Measurements from ENCODE around the gene TUBB4A. TPM values are rescaled to one million over a fixed set of nuclear protein-coding genes. Genes with fewer than 3 reads are reported as not detected.

Gene TUBB4A
- total RNA-seq, 1 donor from 2014 or later, result not detected

Other genes with a start within 250 kb of the TUBB4A start
- gene MLLT1, start 222.3 kb downstream of the TUBB4A start, total RNA-seq, result 4.8 and 8.7 TPM in 2 replicates
- gene ACER1, start 168.7 kb downstream of the TUBB4A start, total RNA-seq, result not detected in 2 replicates
- 47.9 and 54.8 TPM in 2 replicates for gene CLPP, start 140.8 kb downstream of the TUBB4A start, total RNA-seq
- 30.7 and 40.5 TPM in 2 replicates for gene ALKBH7, start 129.5 kb downstream of the TUBB4A start, total RNA-seq
- gene PSPN, start 126.4 kb downstream of the TUBB4A start, total RNA-seq, result 0.44 and 1.2 TPM in 2 replicates
- 35.1 and 36.7 TPM in 2 replicates for gene GTF2F1, start 109.1 kb downstream of the TUBB4A start, total RNA-seq
- 73.4 and 87.0 TPM in 2 replicates for gene KHSRP, start 77.5 kb downstream of the TUBB4A start, total RNA-seq
- not detected in 2 replicates for gene SLC25A41, start 68.5 kb downstream of the TUBB4A start, total RNA-seq
- gene SLC25A23, start 42.5 kb downstream of the TUBB4A start, total RNA-seq, result 13.1 and 15.7 TPM in 2 replicates
- not detected in 2 replicates for gene CRB3, start 38.0 kb downstream of the TUBB4A start, total RNA-seq
- not detected in 2 replicates for gene DENND1C, start 20.5 kb downstream of the TUBB4A start, total RNA-seq
- gene TNFSF9, start 28.7 kb upstream of the TUBB4A start, total RNA-seq, result 0.40 and 0.65 TPM in 2 replicates
- 0.22 TPM in 1 of 2 replicates, not detected in the other for gene CD70, start 88.8 kb upstream of the TUBB4A start, total RNA-seq
- not detected in 2 replicates for gene TNFSF14, start 167.9 kb upstream of the TUBB4A start, total RNA-seq
- 0.44 and 1.6 TPM in 2 replicates for gene C3, start 218.3 kb upstream of the TUBB4A start, total RNA-seq
- 42.1 and 58.3 TPM in 2 replicates for gene GPR108, start 235.3 kb upstream of the TUBB4A start, total RNA-seq
- 17.7 and 20.4 TPM in 2 replicates for gene TRIP10, start 237.4 kb upstream of the TUBB4A start, total RNA-seq

Measured in lung microvascular endothelial cell (primary cell).